OCI-LY1 (cell line): ENCODE data around the gene CCDC13.

Experiments used
- H2AFZ ChIP-seq: fragments of 200-600 bp; sonication (generic), shearing (Covaris generic); 2 replicates; pipeline ENCODE4 v1.6.0; 2014; ENCODE audit warnings: antibody characterized with exemption, mild to moderate bottlenecking, low read length
- H3F3A ChIP-seq: fragments of 200-600 bp; sonication (generic), shearing (Covaris generic); 2 replicates; pipeline ENCODE4 v1.6.0; 2014; ENCODE audit warnings: mild to moderate bottlenecking, antibody characterized with exemption, low read length, moderate library complexity; ENCODE audit not compliant: insufficient read depth
- H3K27ac ChIP-seq: fragments of 200-600 bp; sonication (generic); 2 replicates; pipeline ENCODE4 v1.5.1; 2014; ENCODE audit warnings: low read length, mixed run types, mild to moderate bottlenecking, low read depth; ENCODE audit not compliant: poor library complexity, severe bottlenecking
- H3K27me3 ChIP-seq: fragments of 200-600 bp; sonication (generic); 2 replicates; pipeline ENCODE4 v1.6.0; 2014; ENCODE audit warnings: antibody characterized with exemption, mild to moderate bottlenecking, low read length, moderate library complexity; ENCODE audit not compliant: insufficient read depth
- H3K36me3 ChIP-seq: fragments of 200-600 bp; sonication (generic); 2 replicates; pipeline ENCODE4 v1.6.1; 2014; ENCODE audit warnings: mild to moderate bottlenecking, antibody characterized with exemption, low read length, moderate library complexity, mixed read lengths; ENCODE audit not compliant: insufficient read depth
- H3K4me1 ChIP-seq: fragments of 200-600 bp; sonication (generic); 2 replicates; pipeline ENCODE4 v1.5.1; 2014; ENCODE audit warnings: mild to moderate bottlenecking, low read length, moderate library complexity; ENCODE audit not compliant: insufficient read depth, severe bottlenecking
- H3K4me2 ChIP-seq: fragments of 200-600 bp; sonication (generic), shearing (Covaris generic); 2 replicates; pipeline ENCODE4 v1.6.1; 2014; ENCODE audit warnings: low read length
- H3K4me3 ChIP-seq: fragments of 200-600 bp; sonication (generic); 2 replicates; pipeline ENCODE4 v1.5.1; 2014; ENCODE audit warnings: low read length, low read depth, mild to moderate bottlenecking, mixed read lengths; ENCODE audit not compliant: poor library complexity, severe bottlenecking
- H3K79me2 ChIP-seq: fragments of 200-600 bp; shearing (Covaris generic); 2 replicates; pipeline ENCODE4 v1.6.1; 2016; ENCODE audit warnings: mixed run types, low read length, mixed read lengths; ENCODE audit not compliant: insufficient read depth
- H3K9ac ChIP-seq: fragments of 200-600 bp; sonication (generic), shearing (Covaris generic); 2 replicates; pipeline ENCODE4 v1.6.1; 2014; ENCODE audit warnings: mild to moderate bottlenecking, low read length, mixed read lengths
- H3K9me2 ChIP-seq: fragments of 200-600 bp; sonication (generic), shearing (Covaris generic); 2 replicates; pipeline ENCODE4 v1.6.1; 2014; ENCODE audit warnings: low read depth, mild to moderate bottlenecking, low read length, mixed read lengths
- H3K9me3 ChIP-seq: fragments of 200-600 bp; shearing (Covaris generic); 2 replicates; pipeline ENCODE4 v1.6.1; 2014; ENCODE audit warnings: low read length, mixed read lengths
- H4K20me1 ChIP-seq: fragments of 200-600 bp; sonication (generic), shearing (Covaris generic); 2 replicates; pipeline ENCODE4 v1.6.0; 2016; ENCODE audit warnings: mild to moderate bottlenecking, low read length; ENCODE audit not compliant: insufficient read depth
- EZH2 ChIP-seq: fragments of 200-600 bp; sonication (generic), shearing (Covaris generic); IDR thresholded peaks from 2 replicates; pipeline ENCODE4 v1.8.0; 2017; ENCODE audit warnings: borderline replicate concordance, mixed run types, mild to moderate bottlenecking, antibody characterized with exemption, low read length, moderate library complexity, mixed read lengths
- TF ChIP-seq, protein P1 (sequence below): fragments of 200-600 bp; sonication (generic), shearing (Covaris generic); IDR thresholded peaks from 2 replicates; pipeline ENCODE4 v1.5.1; 2017; ENCODE audit warnings: mild to moderate bottlenecking, antibody characterized with exemption, low read length, moderate library complexity, mixed read lengths

CCDC13 gene

DNA sequence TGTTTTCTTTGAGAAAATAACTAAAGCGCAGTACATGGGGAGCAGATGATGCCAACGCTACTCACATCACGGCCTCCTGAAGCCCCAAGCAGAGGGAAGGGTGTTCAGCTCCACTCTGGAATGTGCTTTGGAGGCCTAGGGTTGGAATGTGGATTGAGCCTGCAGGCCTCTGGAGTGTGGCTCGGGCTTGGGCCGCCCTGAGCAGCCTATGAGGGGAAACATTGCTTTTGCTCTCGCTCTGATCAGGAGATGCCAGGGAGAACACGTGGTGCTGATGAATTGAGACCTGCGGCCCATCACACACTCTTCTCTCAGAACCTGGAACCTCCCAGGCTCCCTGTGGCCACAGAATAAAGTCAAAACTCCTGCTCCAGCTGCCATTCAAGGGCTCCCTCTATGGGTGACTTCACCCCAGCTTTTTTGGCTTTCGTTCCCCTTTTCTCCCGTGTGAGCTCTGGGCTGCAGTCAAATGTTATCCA is 23.3 kb downstream of the CCDC13 start:
- Histone ChIP-seq H3K4me3 (no peak overlapping the region), H2AFZ (no peak overlapping the region), H4K20me1 (no peaks in the 10 kb centered on the region), H3K9me2 (no peaks in the 10 kb centered on the region), H3K79me2 (no peaks in the 10 kb centered on the region), H3K27me3 (no peaks in the 10 kb centered on the region), H3K27ac (no peak overlapping the region), H3K36me3 (no peaks in the 10 kb centered on the region), H3K9ac (no peak overlapping the region), H3K4me1 (no peaks in the 10 kb centered on the region), H3K4me2 (no peak overlapping the region), H3K9me3 (no peaks in the 10 kb centered on the region), H3F3A (no peaks in the 10 kb centered on the region)
- TF ChIP-seq, protein P1, sequence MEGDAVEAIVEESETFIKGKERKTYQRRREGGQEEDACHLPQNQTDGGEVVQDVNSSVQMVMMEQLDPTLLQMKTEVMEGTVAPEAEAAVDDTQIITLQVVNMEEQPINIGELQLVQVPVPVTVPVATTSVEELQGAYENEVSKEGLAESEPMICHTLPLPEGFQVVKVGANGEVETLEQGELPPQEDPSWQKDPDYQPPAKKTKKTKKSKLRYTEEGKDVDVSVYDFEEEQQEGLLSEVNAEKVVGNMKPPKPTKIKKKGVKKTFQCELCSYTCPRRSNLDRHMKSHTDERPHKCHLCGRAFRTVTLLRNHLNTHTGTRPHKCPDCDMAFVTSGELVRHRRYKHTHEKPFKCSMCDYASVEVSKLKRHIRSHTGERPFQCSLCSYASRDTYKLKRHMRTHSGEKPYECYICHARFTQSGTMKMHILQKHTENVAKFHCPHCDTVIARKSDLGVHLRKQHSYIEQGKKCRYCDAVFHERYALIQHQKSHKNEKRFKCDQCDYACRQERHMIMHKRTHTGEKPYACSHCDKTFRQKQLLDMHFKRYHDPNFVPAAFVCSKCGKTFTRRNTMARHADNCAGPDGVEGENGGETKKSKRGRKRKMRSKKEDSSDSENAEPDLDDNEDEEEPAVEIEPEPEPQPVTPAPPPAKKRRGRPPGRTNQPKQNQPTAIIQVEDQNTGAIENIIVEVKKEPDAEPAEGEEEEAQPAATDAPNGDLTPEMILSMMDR: peak; percentile 44
- TF ChIP-seq EZH2: no peak

DNA sequence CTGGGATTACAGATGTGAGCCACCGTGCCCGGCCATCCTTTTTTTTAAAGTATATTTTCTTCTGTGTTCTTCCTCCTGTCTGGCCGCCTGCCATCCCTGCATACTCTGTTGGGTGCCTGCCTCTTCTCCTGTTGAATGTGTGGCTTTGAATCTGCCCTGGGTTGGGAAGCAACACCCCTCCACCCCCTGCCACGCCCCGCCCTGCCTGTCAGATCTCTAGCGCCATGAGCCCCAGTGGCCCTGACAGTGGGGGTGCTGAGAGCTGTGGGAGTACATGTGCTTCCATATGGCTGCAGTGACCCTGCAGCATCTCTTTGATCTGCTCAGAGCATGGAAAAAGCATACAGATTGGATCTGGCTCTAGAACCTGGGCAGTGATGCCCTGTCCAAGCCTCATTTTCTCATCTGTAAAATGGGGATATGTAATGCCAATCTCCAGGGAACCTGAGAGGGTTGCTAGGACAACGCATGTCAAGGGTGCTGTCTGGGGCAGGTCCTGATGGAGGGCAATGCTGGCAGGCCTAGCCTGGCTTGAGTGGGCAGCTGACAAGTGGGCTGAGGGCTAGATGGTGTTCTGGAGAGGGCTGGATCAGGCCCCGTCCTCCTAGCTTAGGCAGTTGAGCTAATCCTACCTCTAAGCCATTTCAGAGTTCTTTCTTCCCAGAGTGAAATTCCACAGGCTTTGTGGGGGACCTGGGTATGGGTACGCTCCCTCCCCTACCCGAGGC is 23.9 kb downstream of the CCDC13 start:
- Histone ChIP-seq H3K9me2 (no peaks in the 10 kb centered on the region), H3K4me3 (no peak overlapping the region), H3K9ac (no peak overlapping the region), H3K79me2 (no peaks in the 10 kb centered on the region), H3K27me3 (no peaks in the 10 kb centered on the region), H3K4me2 (no peak overlapping the region), H3K27ac (no peak overlapping the region), H3K36me3 (no peaks in the 10 kb centered on the region), H3F3A (no peaks in the 10 kb centered on the region), H3K9me3 (no peaks in the 10 kb centered on the region), H3K4me1 (peaks cover 2% of the 10 kb centered on the region), H4K20me1 (no peaks in the 10 kb centered on the region), H2AFZ (no peak overlapping the region)
- TF ChIP-seq EZH2: no peak

DNA sequence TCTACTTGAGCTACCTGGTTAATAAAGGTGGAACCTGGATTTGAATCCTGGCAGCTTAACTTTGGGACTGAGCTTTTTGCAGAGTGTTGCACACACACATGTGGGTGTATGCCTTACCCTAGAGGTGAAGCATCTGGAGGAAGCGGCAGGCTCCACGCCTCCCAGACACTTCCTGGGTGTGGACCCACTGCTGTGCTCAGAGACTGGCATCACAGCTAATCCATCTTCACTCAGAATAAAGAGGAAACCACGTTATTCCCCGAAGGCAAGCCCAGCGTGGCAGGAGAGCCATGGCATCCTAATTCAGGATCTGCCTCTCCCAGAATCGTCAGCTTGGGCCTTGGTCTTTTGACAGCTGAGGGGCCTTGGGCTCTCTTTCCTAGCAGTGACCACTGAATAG is 25.5 kb downstream of the CCDC13 start:
- no peak overlapping the region for H3K4me3 ChIP-seq
- no peak overlapping the region for H3K9ac ChIP-seq
- peaks cover 2% of the 10 kb centered on the region for H3K4me1 ChIP-seq

More for the DNA sequence above, 25.5 kb downstream of the CCDC13 start:
- no peak overlapping the region for H3K4me2 ChIP-seq
- no peaks in the 10 kb centered on the region for H3K9me3 ChIP-seq
- H3F3A ChIP-seq: no peaks in the 10 kb centered on the region
- TF ChIP-seq, protein P1: no peak
- no peak for TF ChIP-seq EZH2
- H3K36me3 ChIP-seq: no peaks in the 10 kb centered on the region
- no peak overlapping the region for H2AFZ ChIP-seq
- H3K27ac ChIP-seq: no peak overlapping the region
- no peaks in the 10 kb centered on the region for H4K20me1 ChIP-seq
- H3K27me3 ChIP-seq: no peaks in the 10 kb centered on the region
- no peaks in the 10 kb centered on the region for H3K79me2 ChIP-seq
- H3K9me2 ChIP-seq: no peaks in the 10 kb centered on the region
